ENCODE measurements around the gene DNPEP. TPM values are rescaled to one million over a fixed set of nuclear protein-coding genes. Genes with fewer than 3 reads are reported as not detected.

Gene DNPEP
- total RNA-seq, 1 donor from 2014 or later: 49.6 TPM

DNA sequence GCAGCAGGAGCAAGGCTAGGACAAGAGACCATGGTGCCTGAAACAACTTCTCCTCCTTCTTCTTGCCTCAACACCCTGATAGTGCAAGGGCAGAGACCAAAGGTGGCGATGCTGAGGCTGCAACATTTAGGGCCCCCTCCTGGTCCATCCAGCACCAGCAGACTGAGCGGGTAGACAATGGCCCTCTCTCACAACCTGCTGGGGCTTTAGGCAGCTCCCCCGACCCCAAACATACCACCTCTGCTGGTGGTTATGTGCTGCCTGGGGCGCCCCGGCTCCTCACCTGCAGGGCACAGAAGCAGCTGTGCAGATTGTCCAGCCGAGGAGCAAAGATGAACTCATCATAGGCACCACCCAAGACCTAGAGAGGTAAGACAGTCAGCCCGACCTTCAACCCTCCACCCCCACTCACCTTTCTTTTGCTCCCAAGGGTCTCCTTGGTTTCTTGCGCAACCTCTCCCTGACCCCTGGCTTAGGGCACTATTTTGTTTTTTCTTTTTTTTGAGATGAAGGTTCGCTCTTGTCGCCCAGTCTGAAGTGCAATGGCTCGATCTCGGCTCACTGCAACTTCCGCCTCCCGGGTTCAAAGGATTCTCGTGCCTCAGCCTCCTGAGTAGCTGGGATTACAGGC is 3.5 kb downstream of the DNPEP start:
- DNase-seq (ENCODE audit: low spot score): no peak
- H3K27me3 Mint-ChIP-seq (ENCODE audit: unreplicated experiment): peaks cover 10% of the 10 kb centered on the region
- no peak overlapping the region for H3K27ac Mint-ChIP-seq (ENCODE audit: unreplicated experiment)
- no peak overlapping the region for H3K4me3 Mint-ChIP-seq (ENCODE audit: unreplicated experiment)
- H3K9me3 Mint-ChIP-seq (ENCODE audit: unreplicated experiment): no peaks in the 10 kb centered on the region
- H3K4me1 Mint-ChIP-seq (ENCODE audit: unreplicated experiment): peaks cover 17% of the 10 kb centered on the region
- TF ChIP-seq, protein P1, sequence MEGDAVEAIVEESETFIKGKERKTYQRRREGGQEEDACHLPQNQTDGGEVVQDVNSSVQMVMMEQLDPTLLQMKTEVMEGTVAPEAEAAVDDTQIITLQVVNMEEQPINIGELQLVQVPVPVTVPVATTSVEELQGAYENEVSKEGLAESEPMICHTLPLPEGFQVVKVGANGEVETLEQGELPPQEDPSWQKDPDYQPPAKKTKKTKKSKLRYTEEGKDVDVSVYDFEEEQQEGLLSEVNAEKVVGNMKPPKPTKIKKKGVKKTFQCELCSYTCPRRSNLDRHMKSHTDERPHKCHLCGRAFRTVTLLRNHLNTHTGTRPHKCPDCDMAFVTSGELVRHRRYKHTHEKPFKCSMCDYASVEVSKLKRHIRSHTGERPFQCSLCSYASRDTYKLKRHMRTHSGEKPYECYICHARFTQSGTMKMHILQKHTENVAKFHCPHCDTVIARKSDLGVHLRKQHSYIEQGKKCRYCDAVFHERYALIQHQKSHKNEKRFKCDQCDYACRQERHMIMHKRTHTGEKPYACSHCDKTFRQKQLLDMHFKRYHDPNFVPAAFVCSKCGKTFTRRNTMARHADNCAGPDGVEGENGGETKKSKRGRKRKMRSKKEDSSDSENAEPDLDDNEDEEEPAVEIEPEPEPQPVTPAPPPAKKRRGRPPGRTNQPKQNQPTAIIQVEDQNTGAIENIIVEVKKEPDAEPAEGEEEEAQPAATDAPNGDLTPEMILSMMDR (IDR thresholded peaks at IDR 0.05; ENCODE audit: unreplicated experiment): no peak
- H3K36me3 Mint-ChIP-seq (ENCODE audit: low read depth, unreplicated experiment): peaks cover 34% of the 10 kb centered on the region

DNA sequence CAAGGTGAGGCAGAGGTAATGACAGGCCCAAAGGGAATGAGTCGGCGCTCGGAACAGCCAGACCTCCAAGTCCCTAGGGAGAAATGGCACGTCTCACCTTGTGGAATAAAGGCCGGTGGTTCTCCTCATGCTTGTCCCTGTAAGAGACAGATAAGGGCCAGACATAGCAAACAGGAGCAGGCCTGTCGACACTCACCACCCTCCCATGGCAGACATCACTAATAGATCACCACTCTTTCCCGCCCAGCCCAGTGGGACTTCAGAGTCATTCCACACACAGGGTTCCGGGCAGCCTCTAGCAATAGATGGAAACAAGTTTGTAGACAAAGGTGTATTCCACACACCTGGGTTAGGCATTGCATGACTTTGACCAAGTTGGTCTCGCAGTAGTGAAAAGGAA is 6.3 kb downstream of the DNPEP start:
- H3K27me3 Mint-ChIP-seq (ENCODE audit: unreplicated experiment): peaks cover 5% of the 10 kb centered on the region
- H3K4me1 Mint-ChIP-seq (ENCODE audit: unreplicated experiment): peaks cover 14% of the 10 kb centered on the region
- H3K4me3 Mint-ChIP-seq (ENCODE audit: unreplicated experiment): peak overlapping the region; percentile 7
- H3K36me3 Mint-ChIP-seq (ENCODE audit: low read depth, unreplicated experiment): peaks cover 34% of the 10 kb centered on the region
- H3K27ac Mint-ChIP-seq (ENCODE audit: unreplicated experiment): no peak overlapping the region
- no peaks in the 10 kb centered on the region for H3K9me3 Mint-ChIP-seq (ENCODE audit: unreplicated experiment)
- TF ChIP-seq, protein P1 (IDR thresholded peaks at IDR 0.05; ENCODE audit: unreplicated experiment): no peak
- DNase-seq (ENCODE audit: low spot score): no peak

DNA sequence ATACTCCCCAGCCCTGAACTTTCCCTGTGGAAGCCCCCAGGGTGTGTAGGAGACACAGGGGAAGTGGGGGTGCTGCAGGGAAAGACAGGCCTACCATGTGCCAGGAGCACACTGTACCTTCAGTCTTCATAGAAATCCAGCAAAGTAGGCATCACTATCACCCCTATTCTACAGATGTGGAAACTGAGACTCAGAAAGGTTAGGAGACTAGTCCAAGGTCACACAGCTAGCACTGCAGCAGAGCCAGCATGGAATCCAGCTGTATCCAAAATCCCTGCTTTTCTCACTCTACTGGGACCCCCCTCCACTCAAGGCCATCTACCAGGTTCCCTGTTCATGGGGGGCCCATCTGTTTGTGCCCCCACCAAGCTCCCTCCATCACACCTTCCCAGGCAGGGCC is 6.8 kb downstream of the DNPEP start:
- Mint-ChIP-seq H3K4me3 (ENCODE audit: unreplicated experiment) (no peak overlapping the region), H3K27ac (ENCODE audit: unreplicated experiment) (no peak overlapping the region), H3K9me3 (ENCODE audit: unreplicated experiment) (no peaks in the 10 kb centered on the region), H3K36me3 (ENCODE audit: low read depth, unreplicated experiment) (peaks cover 34% of the 10 kb centered on the region), H3K4me1 (ENCODE audit: unreplicated experiment) (peaks cover 14% of the 10 kb centered on the region), H3K27me3 (ENCODE audit: unreplicated experiment) (peaks cover 5% of the 10 kb centered on the region)
- TF ChIP-seq, protein P1 (IDR thresholded peaks at IDR 0.05; ENCODE audit: unreplicated experiment): no peak
- DNase-seq (ENCODE audit: low spot score): no peak

DNA sequence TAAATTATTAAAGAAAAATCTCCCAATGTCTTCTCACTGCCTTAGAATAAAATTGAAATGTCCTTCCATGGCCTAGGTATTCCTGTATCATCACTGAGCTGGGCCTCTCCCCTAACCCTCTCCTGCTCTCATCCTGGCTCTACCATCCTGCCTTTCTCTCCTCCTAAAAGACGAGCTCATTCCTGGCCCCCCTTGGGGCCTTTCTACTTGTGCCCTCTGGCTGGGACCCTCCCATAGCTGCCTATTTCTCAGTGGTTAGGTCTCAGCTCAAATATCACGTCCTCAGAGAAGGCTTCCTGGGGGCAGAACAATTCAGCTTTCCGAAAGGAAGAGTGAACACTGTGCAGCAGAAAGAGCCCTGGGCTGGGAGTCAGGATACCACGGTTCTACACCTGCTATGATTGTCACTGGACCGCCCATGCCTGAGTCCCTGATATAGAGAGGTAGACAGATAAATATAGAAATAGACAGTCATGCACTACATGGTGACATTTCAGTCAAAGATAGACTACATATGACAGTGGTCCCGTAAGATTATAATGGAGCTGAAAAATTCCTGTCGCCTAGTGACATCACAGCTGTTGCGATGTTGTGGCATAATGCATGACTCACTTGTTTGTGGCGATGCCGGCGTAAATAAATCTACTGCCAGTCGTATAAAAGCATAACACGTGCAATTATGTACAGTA is 9.4 kb downstream of the DNPEP start:
- Mint-ChIP-seq H3K27ac (ENCODE audit: unreplicated experiment) (no peak overlapping the region), H3K27me3 (ENCODE audit: unreplicated experiment) (peaks cover 2% of the 10 kb centered on the region), H3K4me1 (ENCODE audit: unreplicated experiment) (peaks cover under 1% of the 10 kb centered on the region), H3K9me3 (ENCODE audit: unreplicated experiment) (no peaks in the 10 kb centered on the region), H3K4me3 (ENCODE audit: unreplicated experiment) (no peak overlapping the region), H3K36me3 (ENCODE audit: low read depth, unreplicated experiment) (peaks cover 31% of the 10 kb centered on the region)
- TF ChIP-seq, protein P1 (IDR thresholded peaks at IDR 0.05; ENCODE audit: unreplicated experiment): no peak
- no peak for DNase-seq (ENCODE audit: low spot score)

DNA sequence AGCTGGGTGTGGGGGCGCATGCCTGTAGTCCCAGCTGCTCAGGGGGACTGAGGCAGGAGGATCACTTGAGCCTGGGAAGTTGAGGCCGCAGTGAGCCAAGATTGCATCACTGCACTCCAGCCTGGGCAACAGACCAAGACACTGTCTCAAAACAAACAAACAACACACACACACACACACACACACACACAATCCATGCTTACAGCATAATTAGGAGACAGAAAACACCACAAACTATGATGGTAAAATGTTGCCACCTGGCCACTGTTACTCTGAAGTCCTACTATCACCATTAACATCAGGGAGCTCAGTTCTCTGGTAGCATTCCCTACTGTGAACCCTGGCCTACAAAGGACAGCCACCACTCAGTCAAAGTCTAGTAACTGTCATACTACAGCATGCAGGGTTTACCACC is 18.3 kb downstream of the DNPEP start:
- H3K4me3 Mint-ChIP-seq (ENCODE audit: unreplicated experiment): no peak overlapping the region
- H3K9me3 Mint-ChIP-seq (ENCODE audit: unreplicated experiment): no peaks in the 10 kb centered on the region
- H3K27me3 Mint-ChIP-seq (ENCODE audit: unreplicated experiment): peaks cover 4% of the 10 kb centered on the region
- H3K36me3 Mint-ChIP-seq (ENCODE audit: low read depth, unreplicated experiment): peaks cover 6% of the 10 kb centered on the region
- TF ChIP-seq, protein P1 (IDR thresholded peaks at IDR 0.05; ENCODE audit: unreplicated experiment): no peak
- H3K27ac Mint-ChIP-seq (ENCODE audit: unreplicated experiment): no peak overlapping the region
- DNase-seq (ENCODE audit: low spot score): no peak
- H3K4me1 Mint-ChIP-seq (ENCODE audit: unreplicated experiment): peaks cover 3% of the 10 kb centered on the region

Measured in endothelial cell (in vitro differentiated cells).